Measurements from ENCODE around the gene COLEC11. TPM values are rescaled to one million over a fixed set of nuclear protein-coding genes. Genes with fewer than 3 reads are reported as not detected.

COLEC11 gene
- total and polyA plus RNA-seq, 2 experiments from 2014 or later: 1.3 to 1.5 TPM

- Histone ChIP-seq H2AFZ (no peak overlapping the region), H3K27ac (ENCODE audit: low read depth) (no peak overlapping the region), H3K36me3 (ENCODE audit: insufficient read depth) (no peaks in the 10 kb centered on the region), H3K27me3 (ENCODE audit: insufficient read depth) (no peaks in the 10 kb centered on the region), H3K4me3 (no peak overlapping the region), H3K79me2 (replicated peaks; ENCODE audit: insufficient read depth) (no peaks in the 10 kb centered on the region), H4K20me1 (replicated peaks; ENCODE audit: insufficient read depth) (no peaks in the 10 kb centered on the region), H3K4me2 (no peak overlapping the region), H3F3A (replicated peaks; ENCODE audit: low read depth) (no peaks in the 10 kb centered on the region), H3K4me1 (ENCODE audit: insufficient read depth) (no peaks in the 10 kb centered on the region), H3K9me2 (ENCODE audit: insufficient read depth) (no peaks in the 10 kb centered on the region; the same call in 1 of the 2 replicates)
- Mint-ChIP-seq H3K9me3 (peaks cover 72% of the 10 kb centered on the region), H3K4me1 (no peaks in the 10 kb centered on the region), H3K27me3 (ENCODE audit: insufficient read depth, low read depth, poor library complexity) (peaks cover 8% of the 10 kb centered on the region), H3K4me3 (no peak overlapping the region), H3K36me3 (ENCODE audit: low read depth) (0 out of 3 replicates have a peak, but pooled peaks cover 4% of the 10 kb centered on the region), H3K27ac (no peak overlapping the region)
- DNase-seq (ENCODE audit: low spot score) (no peak), ATAC-seq (no peak)
- TF ChIP-seq EZH2phosphoT487 (IDR thresholded peaks at IDR 0.05; ENCODE audit: unreplicated experiment) (no peak), ETS1 (IDR thresholded peaks at IDR 0.05) (no peak), ZNF114 (CRISPR knock-in tag; IDR thresholded peaks at IDR 0.05) (no peak), CTCF (conservative IDR thresholded peaks at IDR 0.05; ENCODE audit: low read depth in 2 of 2) (no peak), REST (IDR thresholded peaks at IDR 0.05; ENCODE audit: unreplicated experiment) (no peak), NANOG (IDR thresholded peaks at IDR 0.05; ENCODE audit: borderline replicate concordance) (no peak), STAT1 (IDR thresholded peaks at IDR 0.05; ENCODE audit: unreplicated experiment) (no peak), CREB1 (CRISPR knock-in tag; IDR thresholded peaks at IDR 0.05; ENCODE audit: low read depth) (no peak), ZNF331 (CRISPR knock-in tag; IDR thresholded peaks at IDR 0.05; ENCODE audit: low read depth) (no peak), ZNF462 (CRISPR knock-in tag; IDR thresholded peaks at IDR 0.05) (no peak), POLR2AphosphoS5 (IDR thresholded peaks at IDR 0.05; ENCODE audit: low read depth) (no peak), EZH2 (IDR thresholded peaks at IDR 0.05; ENCODE audit: low read depth, unreplicated experiment) (no peak), JUNB (IDR thresholded peaks at IDR 0.05; ENCODE audit: unreplicated experiment) (no peak)
Measured at GRCh38 chr2:3675687-3676086, 80.8 kb downstream of the COLEC11 start.

Data from GM23338 (cell line).